CD4-positive, alpha-beta T cell treated with Interleukin-6 for 4 hours (primary cell): ENCODE measurements around the gene SMCHD1.

Experiments used
- DNase-seq: peaks from one replicate; pipeline ENCODE4 v3.0.0-alpha.2; 2020; ENCODE audit warnings: mixed read lengths

SMCHD1 gene

DNA sequence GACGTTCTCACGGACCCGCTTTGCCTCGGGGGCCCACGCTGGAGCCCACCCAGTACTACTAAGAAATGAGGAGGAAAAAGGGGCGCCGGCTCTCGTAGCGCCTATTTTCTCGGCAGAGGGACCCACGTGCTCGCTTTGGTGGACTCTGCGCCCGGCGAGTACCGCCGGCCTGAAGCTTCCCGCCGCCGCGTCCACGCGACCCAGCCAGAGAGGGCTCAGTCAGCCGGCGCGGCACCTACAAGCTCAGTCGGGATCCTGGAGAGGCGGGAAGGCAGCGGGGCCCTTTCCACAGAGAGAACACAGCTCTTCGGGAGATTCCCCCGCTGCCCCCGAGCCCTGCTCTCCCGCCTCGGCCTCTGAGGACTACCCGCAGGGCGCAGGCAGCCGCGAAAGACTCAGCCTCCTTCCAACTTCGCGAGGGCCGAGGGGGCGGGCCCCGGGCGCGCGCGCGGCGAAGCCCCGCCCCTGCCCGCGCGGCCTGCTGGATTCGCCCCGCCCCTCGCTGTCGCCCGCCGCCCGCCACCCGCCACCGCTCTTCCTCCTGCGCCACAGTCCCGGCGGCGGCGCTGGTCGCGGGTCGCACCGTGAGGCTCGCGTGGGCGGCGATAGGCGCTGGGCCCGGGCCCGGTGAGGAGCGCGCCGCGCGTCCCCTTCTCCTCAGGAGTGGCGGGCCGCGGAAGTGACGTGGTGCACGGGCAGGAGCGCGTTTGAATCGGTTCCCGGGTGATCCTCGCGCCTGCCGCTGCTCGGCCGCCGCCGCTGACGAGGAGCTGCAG, at the start of gene SMCHD1:
Gene SMCHD1, plus strand, starts transcription at position 549 of the 776 bp plus-strand sequence. CDS start 350 bp downstream, outside the sequence.
- DNase-seq: peak; percentile 95

DNA sequence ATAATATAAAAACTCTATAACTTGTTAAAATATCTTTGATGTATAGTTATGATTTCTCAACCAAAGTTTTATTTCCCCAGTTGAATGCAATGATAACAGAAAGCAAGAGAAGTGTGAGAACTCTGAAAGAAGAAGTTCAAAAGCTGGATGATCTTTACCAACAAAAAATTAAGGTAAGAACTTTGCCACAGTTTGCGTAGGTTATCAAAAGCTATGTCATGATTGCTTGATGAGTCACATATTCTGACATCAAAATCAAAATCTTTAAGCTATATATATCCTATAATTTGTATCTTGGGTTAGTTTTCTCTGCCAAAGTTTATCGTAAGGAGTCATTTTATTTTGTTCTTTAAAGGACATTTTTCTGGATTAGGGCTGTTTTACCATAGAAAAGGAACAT, 49.2 kb upstream of the SMCHD1 start:
- DNase-seq: no peak

DNA sequence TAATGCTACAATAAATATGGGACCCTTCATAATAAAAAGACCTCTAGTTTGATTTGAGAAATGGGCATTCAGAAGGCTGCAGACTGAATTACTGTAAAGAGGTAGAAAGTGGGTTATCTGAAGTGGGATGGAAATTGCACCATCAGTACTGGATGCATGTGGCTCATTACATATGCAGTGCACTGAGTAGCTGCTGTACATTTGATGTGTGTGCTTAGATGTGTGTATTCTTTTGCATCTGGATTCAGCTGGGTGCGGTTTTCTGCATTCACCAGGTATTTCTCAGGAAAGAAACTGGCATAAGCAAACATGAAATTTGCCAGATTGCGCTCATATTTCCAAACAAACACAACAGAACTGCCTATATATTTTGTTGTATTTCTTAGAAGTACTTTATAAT, 45.9 kb upstream of the SMCHD1 start:
- DNase-seq: no peak

DNA sequence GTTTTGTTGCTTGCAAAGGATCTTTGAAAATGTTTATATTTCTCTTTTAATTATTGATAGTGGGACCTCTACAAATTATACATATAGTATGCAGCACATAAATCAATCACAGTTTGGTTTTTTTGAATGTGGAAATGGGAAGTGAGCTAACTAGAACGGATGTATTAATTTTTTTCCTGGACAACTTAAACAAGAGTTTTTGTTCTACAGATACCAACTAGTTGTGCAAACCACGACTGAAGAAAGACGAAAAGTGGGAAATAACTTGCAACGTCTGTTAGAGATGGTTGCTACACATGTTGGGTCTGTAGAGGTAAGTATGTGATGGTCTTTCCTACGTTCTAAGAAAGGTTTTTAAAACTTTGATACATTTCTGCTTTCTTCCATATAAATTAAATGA, 45.0 kb upstream of the SMCHD1 start:
- no peak for DNase-seq

DNA sequence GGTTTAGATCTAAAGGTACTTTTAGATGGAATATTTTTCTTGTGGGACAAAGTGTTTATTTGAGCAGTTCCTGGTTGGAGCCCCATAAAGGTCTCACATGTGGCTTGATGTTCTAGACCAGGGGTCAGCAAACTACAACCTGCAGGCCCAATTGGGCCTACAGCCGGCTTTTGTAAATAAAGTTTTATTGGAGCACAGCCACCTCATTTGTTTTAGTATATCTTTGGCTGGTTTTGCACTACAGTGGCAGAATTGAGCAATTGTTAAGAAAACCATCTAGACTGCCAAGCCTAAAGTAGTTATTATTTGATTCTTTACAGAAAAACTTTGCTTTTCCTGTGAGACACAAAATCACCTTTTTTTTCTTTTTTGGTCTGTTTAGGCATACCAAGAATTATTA, 42.5 kb upstream of the SMCHD1 start:
- no peak for DNase-seq

DNA sequence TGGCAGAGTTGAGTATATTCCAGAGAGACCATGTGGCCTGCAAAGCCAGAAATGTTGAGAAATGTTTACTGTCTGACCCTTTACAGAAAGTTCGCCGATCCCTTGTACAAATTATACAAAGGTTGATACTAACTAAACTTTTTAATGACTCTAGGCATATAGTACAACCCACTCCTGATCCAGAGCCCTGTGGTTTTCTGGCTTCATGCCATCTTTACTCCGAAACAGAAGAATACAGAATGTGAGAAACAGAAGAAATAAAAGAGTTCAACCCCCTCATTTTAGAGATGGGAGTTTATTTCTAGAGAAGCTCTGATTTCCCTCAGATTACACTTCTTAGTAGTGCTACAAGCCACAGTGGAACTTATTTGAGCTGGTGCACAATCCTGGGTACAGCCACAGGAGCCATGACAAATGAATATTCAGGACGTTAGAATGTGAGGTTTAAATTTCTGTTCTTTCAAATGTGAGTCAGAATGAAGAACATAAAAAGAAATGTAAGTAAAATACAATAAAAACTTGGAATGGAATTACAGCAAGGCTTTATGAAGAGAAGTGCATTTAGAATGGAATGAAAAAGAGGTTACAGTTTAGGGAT, 38.0 kb upstream of the SMCHD1 start:
- DNase-seq: no peak

DNA sequence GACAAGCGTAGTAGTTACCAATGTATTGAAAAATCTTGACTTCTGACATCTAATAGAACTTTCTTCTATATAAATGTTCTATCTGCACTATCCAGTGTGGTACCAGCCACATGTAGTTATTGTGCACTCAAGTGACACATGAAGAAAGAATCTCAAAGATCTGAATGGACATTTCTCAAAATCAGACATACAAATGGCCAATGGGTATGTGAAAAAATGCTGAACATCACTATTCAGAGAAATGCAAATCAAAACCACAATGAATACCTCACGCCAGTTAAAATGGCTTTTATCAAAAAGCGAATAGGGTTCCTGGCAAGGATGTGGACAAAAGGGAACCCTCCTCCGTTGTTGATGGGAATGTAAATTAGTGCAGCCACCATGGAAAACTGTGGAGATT, 37.5 kb upstream of the SMCHD1 start:
- no peak for DNase-seq

DNA sequence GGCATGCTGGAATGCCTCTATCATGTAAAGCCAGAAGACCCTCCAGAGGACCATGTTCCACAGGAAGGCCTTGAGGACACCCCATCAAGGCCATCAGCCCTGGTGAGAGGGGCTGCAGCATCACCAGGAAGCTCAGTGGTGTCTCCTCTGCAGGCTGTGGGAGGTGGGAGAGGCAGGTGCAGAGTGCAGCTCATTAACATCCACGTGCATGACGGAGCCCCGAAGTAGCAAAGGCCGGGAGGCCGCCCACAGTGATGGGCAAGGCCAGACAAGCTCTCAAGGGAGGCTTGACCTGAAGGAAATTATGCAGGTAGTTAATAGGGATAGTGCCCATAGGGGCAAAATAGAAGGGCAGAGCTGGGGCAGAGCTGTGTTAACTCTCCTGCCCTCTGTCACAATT, 30.3 kb upstream of the SMCHD1 start:
- DNase-seq: no peak

DNA sequence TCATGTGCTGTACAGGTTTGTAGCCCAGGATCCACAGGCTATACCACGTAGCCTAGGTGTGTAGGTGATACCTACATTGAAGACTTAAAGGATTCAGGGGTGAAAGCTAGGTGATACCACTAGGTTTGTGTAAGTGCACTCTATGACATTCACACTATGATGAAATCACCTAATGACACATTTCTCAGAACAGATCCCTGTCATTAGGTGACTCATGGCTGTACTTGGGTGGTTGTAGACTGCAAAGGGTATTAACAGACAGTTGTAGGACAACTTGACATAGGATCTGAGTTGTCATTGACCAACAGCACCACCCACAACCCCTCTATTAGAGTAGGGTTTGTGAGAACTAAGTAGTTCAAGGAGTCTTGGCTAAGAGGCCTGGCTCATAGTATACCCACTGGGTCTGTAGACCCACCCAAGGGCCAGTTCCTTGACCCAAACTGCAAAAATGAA, 27.7 kb upstream of the SMCHD1 start:
- no peak for DNase-seq

DNA sequence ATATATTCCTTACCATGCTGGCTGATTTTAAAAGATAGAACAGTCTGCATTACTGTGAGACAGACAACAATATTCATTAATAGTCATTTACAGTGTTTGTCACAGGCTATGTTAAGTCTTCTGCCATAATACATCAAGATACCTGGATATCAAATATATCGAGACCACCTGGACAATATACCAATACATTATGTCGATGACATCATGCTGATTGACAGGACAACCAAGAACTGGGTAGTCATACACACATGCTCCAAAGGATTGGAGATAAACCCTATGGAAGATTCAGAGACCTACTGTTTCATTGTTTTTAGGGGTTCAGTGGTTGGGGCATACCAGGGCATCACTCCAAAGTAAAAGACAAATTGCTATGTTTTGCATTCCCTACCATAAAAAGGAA, 26.5 kb upstream of the SMCHD1 start:
- DNase-seq: no peak

DNA sequence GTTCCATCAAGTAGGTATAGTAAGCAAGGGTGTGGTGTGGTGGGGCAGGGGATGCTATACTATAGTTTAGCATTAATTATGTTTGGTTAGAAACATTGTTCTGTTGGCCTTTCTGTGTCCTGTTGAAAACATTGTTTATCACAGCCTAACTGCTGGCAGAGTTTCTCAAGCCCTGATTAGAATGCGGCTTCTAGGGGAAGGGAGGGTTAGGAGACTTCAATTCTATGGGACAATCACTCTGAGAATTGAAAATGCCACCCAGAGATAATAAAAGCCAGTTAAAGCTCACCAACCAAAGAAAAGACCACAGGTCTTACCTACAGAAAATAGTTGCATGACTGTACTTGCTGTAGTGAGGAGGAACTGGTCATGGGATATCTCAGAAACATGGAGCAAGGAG, 19.9 kb upstream of the SMCHD1 start:
- DNase-seq: no peak

DNA sequence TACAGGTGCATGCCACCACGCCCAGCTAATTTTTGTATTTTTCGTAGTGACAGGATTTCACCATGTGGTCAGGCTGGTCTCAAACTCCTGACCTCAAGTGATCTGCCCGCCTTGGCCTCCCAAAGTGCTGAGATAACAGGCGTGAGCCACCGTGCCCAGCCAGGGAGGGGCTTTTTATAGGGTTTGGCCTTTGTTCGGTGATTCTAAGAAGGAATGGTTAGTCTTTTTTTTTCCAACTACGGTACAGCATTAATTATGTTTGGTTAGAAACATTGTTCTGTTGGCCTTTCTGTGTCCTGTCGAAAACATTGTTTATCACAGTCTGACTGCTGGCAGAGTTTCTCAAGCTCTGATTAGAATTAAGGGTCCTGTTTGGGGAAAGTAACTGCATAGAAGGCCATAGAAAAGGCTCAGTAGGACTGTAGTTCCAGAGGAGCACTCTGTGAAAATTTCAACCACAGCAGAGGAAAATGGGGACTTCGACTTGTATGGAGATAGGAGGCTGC, 19.3 kb upstream of the SMCHD1 start:
- no peak for DNase-seq

DNA sequence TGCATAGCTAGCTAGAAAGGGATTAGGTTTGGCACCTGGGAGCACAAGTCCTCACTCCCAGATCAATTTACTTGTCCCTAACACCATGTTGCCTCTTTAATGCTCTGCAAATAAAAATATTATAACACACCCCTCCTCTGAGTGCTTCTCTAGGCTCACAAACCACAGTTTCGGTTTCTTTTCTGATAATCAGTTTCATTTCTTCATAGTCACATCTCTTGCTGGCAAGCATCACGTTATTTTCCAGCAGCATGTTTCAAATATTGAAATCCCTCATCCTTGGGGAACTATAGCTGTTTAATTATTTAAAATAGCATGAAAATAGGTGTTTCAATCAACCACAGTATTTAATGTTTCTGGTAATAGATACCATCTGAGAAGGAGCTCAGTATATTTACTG, 13.9 kb upstream of the SMCHD1 start:
- DNase-seq: no peak

DNA sequence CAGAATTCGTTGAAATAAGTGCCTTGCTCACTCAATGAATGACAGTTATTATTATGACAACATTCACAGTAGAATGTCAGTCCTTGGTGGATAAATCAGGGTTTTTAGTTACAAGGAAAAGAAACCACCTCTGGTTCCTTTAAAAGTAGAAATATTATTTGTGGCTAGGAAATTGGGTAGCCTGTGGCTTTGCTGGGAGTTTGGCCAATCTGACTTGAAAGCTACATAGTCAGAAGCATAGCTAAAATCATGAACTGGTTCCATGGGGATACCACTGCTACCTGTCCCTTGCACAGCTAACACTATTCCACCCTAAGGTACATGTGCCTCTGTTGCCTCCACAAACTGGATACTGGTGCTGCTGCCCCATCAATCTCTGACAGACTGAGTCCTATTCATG, 12.8 kb upstream of the SMCHD1 start:
- no peak for DNase-seq

DNA sequence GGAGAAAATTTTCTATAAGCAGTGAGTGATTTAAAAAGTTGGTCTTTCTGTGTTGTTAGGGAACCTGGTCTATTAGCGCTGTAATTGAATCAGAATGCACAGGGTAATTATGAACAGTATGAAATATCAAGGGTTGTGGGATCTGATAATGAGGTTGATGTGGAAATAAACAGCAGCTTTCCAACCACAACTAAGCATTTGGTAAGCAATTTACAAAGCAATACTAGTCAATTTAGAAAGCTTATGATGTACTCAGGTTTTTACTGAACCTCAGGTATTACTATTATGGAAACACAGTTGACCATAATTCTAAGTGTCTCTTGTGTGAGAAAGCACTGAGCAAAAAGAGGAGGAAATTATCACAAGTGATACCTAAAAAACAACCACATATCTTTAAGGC, 11.0 kb upstream of the SMCHD1 start:
- DNase-seq: no peak

DNA sequence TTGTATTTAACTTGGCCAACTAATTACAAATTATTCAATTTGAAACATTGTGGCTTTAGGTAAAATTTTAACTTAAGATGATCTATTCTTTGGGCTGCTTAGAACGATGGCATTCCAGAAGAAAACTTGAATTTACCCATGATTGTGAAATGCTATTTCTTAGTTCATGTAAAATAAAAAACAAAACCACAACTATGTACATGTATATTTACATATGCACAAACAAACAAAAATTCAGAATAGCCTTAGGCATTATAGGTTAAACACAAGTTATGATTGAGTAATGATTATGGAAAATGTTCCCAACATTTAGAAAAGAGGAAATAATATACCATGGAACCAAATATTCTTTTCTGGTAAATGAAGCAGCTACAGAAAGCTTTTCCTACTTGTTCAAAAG, 3.5 kb upstream of the SMCHD1 start:
- DNase-seq: no peak

DNA sequence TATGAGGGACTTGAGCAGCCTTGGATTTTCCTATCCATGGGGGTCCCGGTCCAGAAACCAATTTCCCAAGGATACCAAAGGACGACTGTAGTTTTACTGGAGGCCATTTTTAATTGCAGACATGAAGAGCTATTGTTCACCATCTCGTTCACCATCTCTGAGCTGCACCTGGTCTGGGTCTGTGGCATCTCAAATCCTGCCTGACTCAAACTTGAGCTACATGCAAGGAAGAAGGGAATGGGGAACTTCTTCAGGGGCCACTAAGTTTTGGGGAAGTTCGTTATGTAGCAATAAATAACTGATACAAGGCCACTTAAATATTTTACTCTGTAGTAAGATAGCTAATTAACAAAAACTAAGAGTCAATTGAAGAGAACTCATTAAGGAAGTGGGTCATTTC, 2.1 kb upstream of the SMCHD1 start:
- DNase-seq: no peak

DNA sequence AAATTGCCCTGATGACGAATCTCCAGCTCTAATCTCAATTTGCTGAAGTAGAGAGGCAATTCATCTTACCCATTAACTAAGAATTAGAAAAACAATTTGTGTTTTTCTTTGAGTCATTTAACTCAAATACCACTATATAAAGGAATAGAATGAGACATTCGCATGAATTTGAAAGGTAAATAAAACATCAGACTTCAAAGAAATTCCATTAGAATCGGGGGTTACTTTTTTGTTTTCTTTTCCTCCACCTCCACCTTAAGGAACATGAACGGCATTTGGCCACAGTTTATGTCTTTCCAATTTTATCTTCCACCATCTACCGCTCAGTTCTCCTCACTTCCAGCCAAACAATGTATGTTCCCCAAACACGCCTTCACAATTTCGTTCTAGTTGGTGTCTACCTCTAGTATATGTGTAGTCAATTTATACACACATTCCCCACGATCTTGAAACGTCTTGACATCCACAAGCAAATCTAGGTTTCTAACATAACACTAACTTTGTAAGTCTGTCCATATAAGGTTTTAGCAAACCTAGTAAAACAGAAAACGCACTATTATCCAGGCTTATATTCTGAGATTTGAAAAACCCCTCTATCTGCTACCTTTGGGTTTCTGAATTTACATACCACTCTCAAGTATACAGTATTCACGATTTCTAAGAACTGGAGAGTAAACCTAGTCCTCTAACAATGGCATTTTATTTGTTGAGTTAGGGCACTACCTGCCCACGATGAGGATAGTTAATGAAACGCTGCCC, 1.2 kb upstream of the SMCHD1 start:
- DNase-seq: no peak

DNA sequence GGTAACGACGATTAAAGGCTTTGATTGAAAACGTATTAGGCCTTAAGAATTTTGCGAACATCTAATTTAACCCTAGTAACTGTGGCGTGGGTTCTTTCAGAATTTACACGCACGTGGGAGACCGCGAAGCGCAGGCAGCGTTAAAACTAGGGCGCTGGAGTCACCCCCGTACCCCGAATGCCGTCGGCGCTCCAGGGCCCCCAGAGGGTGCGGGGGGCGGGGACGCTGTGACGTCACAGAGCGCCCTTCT, 673 bp upstream of the SMCHD1 start:
- peak; percentile 85 for DNase-seq

DNA sequence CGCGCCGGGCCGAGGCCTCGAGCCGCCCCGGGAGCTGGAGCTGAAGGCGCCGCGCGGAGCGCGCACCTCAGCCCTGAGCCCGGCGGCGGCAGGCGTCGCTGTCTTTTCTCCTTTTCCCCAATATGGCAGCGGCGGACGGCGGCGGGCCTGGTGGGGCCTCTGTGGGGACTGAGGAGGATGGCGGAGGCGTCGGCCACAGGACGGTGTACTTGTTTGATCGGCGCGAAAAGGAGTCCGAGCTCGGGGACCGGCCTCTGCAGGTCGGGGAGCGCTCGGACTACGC, 369 bp downstream of the SMCHD1 start:
- no peak for DNase-seq

DNA sequence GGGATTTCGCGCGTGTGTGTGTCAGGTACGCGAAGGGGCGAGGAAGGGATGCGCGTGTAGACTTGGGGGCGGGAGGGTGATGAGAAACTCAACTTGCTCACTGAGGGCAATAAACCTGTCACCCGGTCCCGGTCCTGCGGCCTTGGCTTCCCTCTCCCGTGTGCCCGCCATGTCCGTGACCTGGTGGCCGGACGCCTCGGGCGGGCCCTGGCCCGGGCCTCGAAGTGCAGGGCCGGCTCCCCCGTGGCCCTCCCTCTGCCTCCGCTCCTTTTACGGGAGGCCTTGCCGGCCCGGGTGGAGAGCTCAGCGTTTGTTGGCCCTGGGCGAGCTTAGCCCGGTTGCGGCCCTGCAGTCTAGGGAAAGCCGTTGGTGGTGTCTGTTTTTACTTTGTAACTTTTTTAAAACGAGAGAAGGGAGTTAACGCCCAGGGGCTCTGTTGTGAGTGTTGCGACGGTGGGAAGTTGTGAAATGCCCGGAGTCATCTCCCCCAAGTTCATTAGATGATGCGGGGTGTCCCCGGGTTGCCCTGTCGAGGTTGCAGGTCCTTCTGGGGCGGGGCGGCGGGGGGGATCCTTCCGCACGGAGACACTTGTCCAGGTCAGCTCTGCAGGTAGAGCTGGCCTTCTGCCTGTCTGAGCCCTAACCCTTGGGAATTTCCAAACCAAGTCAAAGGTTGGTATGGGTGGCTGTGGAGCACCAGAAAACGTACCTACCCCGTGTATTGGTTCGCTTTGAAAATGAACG, 883 bp downstream of the SMCHD1 start:
- peak; percentile 51 for DNase-seq

DNA sequence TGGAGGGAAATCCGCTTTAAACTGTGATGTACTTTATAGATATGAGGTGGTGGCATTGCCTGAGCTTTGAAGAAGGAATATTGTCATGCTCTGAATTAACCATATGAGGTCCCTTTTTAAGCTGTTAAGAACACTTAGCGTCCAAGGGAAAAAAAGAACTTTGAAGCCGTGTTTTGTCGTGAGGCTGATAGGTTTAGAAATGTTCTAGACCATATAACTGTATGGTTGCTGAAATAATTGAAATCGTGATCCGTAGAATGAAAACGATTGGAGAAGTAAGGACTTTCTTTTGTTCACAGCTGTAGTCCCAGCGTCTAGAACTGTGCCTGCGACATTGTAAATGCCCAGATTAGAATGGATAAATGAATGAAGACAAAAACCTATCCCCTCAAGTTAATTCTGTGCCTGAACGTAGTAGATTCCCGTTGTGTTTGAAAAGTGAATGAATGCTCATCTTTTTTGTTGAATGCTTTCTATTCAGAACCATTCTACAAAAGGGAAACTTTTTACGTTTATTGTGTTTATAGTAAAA, 1.5 kb downstream of the SMCHD1 start:
- DNase-seq: no peak

DNA sequence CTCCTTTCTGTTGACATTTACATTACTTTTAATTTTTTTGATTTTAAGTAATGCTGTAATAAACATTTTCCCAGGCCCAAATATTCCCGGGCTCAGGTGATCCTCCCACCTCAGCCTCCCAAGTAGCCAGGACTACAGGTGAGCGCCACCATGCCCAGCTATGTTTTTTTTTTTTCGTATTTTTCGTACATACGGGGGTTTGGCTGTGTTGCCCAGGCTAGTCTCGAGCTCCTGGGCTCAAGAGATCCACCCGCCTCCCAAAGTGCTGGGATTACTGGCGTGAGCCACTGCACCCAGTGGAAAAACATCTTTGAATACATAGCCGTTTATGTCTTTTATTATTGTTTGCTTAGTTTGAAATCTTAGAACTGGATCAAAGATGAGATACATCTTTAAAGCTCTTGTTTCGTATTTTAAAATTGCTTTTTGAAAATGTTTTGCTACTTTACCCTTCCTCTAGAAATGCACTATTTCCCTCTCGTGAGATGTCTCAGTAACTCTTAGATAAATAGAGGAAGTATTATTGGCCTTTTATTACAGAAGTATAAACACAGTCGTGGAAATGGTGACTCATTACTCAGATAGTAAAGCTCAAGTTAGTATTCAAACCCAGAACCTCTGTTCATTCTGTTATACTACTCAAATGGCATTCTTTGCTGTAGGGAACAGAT, 2.4 kb downstream of the SMCHD1 start:
- DNase-seq: no peak
